H4 (cell line): ENCODE measurements around the gene FSHB. TPM values are rescaled to one million over a fixed set of nuclear protein-coding genes. Genes with fewer than 3 reads are reported as not detected.
"Not testable (repeated sequence)": the region's sequence is repeated elsewhere in the genome, so short reads cannot be mapped to it uniquely, and the experiment has no call there.

Experiments used
- DNase-seq: peaks from one replicate; pipeline ENCODE4 v3.0.0-alpha.2; 2015; ENCODE audit warnings: low spot score
- total RNA-seq: library from RNA; depleted of rRNA; stranded (reverse); fragments of >200 nt; shearing (Covaris generic); gene quantifications from 2 replicates; pipeline ENCODE4 v1.2.3, GENCODE V29; 2014; rRNA removed

Gene FSHB
- total RNA-seq, 1 experiment from 2014 or later: not detected

- not testable (repeated sequence) for DNase-seq
Observed at GRCh38 chr11:30268638-30269037, 37.8 kb downstream of the FSHB start.

- DNase-seq: no peak
Observed at GRCh38 chr11:30270671-30271070, 39.9 kb downstream of the FSHB start.

- DNase-seq: no peak
Observed at GRCh38 chr11:30277176-30277575, 46.4 kb downstream of the FSHB start.

GRCh38 chr11:30279796-30280195, 49.0 kb downstream of the FSHB start:
- no peak for DNase-seq

GRCh38 chr11:30281476-30282288, 50.9 kb downstream of the FSHB start:
- no peak for DNase-seq

GRCh38 chr11:30282289-30282631, 51.4 kb downstream of the FSHB start:
- DNase-seq: no peak

Other genes starting within 250 kb of the FSHB start
- 0.06 and 0.23 TPM in 2 replicates for gene KCNA4, start 214.0 kb upstream of the FSHB start, total RNA-seq
- gene ARL14EP, start 92.1 kb downstream of the FSHB start, total RNA-seq: 23.2 and 27.4 TPM in 2 replicates